ENCODE measurements around the gene TMEM150A. TPM values are rescaled to one million over a fixed set of nuclear protein-coding genes. Genes with fewer than 3 reads are reported as not detected.

Gene TMEM150A
- total and polyA plus RNA-seq, 2 of the 4 experiments (the other 2 are of a cell fraction) = 4.8 to 16.3 TPM

- Histone ChIP-seq H3K9ac (ENCODE audit: low read depth, low read length) (peak overlapping the region; percentile 90; the same call in 1 of the 2 replicates), H3K27ac (ENCODE audit: insufficient read depth, low read length) (no peak overlapping the region)
- CTCF ChIA-PET = no interaction called here
Measured at GRCh38 chr2:85596486-85597143, 5.9 kb downstream of the TMEM150A start.

More at GRCh38 chr2:85596486-85597143, 5.9 kb downstream of the TMEM150A start:
- POLR2A ChIA-PET (ENCODE audit: unreplicated experiment) = interaction anchor here (0.6 to 2.5 kb wide), 4 partner anchors 9 to 159 kb away, joined by 3 to 14 read pairs (median 6); no protein-coding TSS in a partner anchor
- H3K4me1 ChIP-seq (ENCODE audit: control insufficient read depth, insufficient read depth, low read length) = peaks cover 11% of the 10 kb centered on the region
- H3K79me1 ChIP-seq (ENCODE audit: low read depth in 1 of 2, low read length in 2 of 2) = peaks cover 32 to 68% of the 10 kb centered on the region in 2 experiments
- no peak overlapping the region for H2BK120ac ChIP-seq (ENCODE audit: low read depth, low read length)
- peak overlapping the region; percentile 21 for H2AK9ac ChIP-seq (replicated peaks; ENCODE audit: low read depth, low read length, poor library complexity)
- peaks cover 17% of the 10 kb centered on the region for H3K9me1 ChIP-seq (ENCODE audit: insufficient read depth, low read length)
- ATAC-seq (ENCODE audit: low read depth) = no peak
- no CpG with 5 or more reads among the region's 3 CpGs for WGBS, 2 experiments (ENCODE audit: extremely low coverage in 2 of 2, insufficient read length in 1 of 2)
- H2AK5ac ChIP-seq (ENCODE audit: low read depth, low read length) = peak overlapping the region; percentile 17; the same call in 1 of the 2 replicates
- in situ Hi-C loops (cut with MboI; ENCODE audit: low sequenced_read_pairs) = no loop called here
- H3K4ac ChIP-seq (ENCODE audit: low read depth, low read length) = peak overlapping the region; percentile 24; the same call in 1 of the 2 replicates
- dilution Hi-C loops (cut with HindIII; ENCODE audit: low sequenced_read_pairs, unreplicated experiment) = no loop called here
- BruUV-seq (replicated peaks) = no TSS peak
- H3K18ac ChIP-seq (ENCODE audit: low read depth, low read length) = no peak overlapping the region
- TF ChIP-seq ELK1 (IDR thresholded peaks at IDR 0.05; ENCODE audit: borderline replicate concordance, low read depth, low read length) (no peak), BHLHE40 (IDR thresholded peaks at IDR 0.05; ENCODE audit: low read depth, low read length) (no peak), FOS (IDR thresholded peaks at IDR 0.05; ENCODE audit: low read depth, low read length) (no peak), CEBPB (IDR thresholded peaks at IDR 0.05; ENCODE audit: low read depth, low read length) (no peak), CHD1 (IDR thresholded peaks at IDR 0.05; ENCODE audit: low read depth, low read length) (no peak), MAFK (IDR thresholded peaks at IDR 0.05; ENCODE audit: low read depth, low read length) (no peak)
- H3K23ac ChIP-seq (ENCODE audit: low read depth, low read length) = no peak overlapping the region; the same call in 1 of the 2 replicates
- H2BK5ac ChIP-seq (ENCODE audit: low read depth, low read length, poor library complexity, severe bottlenecking) = peak overlapping the region; percentile 87
- H3K4me2 ChIP-seq (ENCODE audit: low read depth, low read length) = peak overlapping the region; percentile 89
- H3K14ac ChIP-seq (replicated peaks; ENCODE audit: low read depth, low read length) = no peak overlapping the region
- no peaks in the 10 kb centered on the region for H3K9me3 ChIP-seq (ENCODE audit: control insufficient read depth, insufficient read depth, low read length)
- peak overlapping the region; percentile 75 for H3K4me3 ChIP-seq (ENCODE audit: insufficient read depth, low read depth, low read length)
- H4K8ac ChIP-seq (ENCODE audit: low read depth in 2 of 2, low read length in 2 of 2) = no peak overlapping the region; a peak in 1 of 4 replicates
- H4K20me1 ChIP-seq (ENCODE audit: insufficient read depth, low read length) = peaks cover 16% of the 10 kb centered on the region
- no peak overlapping the region for H4K5ac ChIP-seq (ENCODE audit: low read depth, low read length)
- no peak for DNase-seq
- no peak overlapping the region for H2BK20ac ChIP-seq (ENCODE audit: low read depth, low read length)
- no peak overlapping the region for H2BK15ac ChIP-seq (ENCODE audit: low read depth, low read length)
- H3K27me3 ChIP-seq (ENCODE audit: control insufficient read depth, insufficient read depth, low read length) = no peaks in the 10 kb centered on the region
- no peak overlapping the region for H3K56ac ChIP-seq (ENCODE audit: extremely low read depth, insufficient read depth, low read length)
- H4K91ac ChIP-seq (ENCODE audit: insufficient read depth, low read depth, low read length) = no peak overlapping the region
- peaks cover 26% of the 10 kb centered on the region for H3K36me3 ChIP-seq (ENCODE audit: control insufficient read depth, insufficient read depth, low read length)
- intact Hi-C loops (cut with micrococcal nuclease) = no loop called here
- no peak overlapping the region for H2AFZ ChIP-seq (replicated peaks; ENCODE audit: low read length, poor library complexity)

Data from IMR-90 (cell line).